HG02759 (cell line): Measurements from ENCODE around the gene HERC5.
A peak's percentile ranks its signal among the peaks of the same experiment; 100 is the strongest.
"Not testable (repeated sequence)": the region's sequence is repeated elsewhere in the genome, so short reads cannot be mapped to it uniquely, and the experiment has no call there.

Source experiments
- ATAC-seq: cut with Tn5 transposase; IDR thresholded peaks from one replicate; pipeline ENCODE4 v1.9.1; 2021; ENCODE audit warnings: mild to moderate bottlenecking, moderate library complexity; ENCODE audit not compliant: unreplicated experiment

Gene HERC5

DNA sequence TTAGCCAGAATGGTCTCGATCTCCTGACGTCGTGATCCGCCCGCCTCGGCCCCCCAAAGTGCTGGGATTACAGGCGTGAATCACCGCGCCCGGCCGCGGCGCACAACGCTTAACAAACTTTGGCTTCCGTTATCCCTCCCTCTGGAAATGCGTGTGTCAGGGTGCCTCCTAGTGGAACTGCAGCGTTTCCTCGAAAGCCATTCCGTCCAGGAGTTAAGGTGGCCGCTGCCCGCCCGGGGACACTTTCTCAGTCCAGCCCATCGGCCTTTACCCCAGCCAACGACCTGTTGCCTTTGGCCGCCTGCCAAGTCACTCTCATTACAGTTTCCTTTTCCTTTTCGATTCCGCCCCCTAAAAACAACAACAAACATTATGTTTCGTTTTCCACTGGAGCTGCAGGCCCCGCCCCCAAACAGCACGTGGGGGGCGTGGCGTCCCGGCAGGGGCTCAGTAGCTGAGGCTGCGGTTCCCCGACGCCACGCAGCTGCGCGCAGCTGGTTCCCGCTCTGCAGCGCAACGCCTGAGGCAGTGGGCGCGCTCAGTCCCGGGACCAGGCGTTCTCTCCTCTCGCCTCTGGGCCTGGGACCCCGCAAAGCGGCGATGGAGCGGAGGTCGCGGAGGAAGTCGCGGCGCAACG, at the start of gene HERC5:
HERC5 (plus strand) TSS at position 450 of the 637 bp plus-strand sequence; CDS start at position 601, 151 bp downstream.
- peak; percentile 95 for ATAC-seq

DNA sequence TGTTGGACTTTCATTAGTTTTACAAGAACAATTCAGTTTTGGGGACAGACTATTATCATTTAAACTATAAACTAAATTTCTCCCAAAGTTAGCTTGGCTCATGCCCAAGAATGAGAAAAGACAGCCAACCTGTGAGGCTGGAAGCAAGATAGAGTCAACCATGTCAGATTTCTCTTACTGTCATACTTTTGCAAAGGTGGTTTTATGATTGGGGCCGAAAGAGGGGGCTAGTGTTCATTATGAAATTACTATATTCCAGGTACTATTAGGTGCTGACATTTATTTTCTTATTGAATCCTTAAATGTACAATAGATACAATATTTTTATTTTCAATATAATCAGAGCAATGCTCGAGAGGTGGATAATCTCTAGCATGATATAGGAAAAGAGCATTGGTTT, 47.7 kb upstream of the HERC5 start:
- ATAC-seq = no peak

DNA sequence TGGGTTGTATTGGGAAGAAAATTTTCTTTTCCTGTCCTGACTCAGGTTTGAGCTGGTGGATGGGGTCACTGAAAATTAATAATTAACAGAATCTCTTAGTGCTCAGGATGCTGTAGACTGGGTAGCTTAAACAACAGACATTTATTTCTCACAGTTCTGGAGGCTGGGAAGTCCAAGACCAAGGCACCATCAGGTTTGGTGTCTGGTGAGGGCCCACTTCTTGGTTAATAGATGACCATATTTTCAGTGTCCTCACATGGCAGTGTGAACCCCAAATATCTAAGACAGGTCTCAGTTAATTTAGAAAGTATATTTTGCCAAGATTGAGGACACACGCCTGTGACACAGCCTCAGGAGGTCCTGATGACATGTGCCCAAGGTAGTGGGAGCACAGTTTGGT, 47.1 kb upstream of the HERC5 start:
- no peak for ATAC-seq

DNA sequence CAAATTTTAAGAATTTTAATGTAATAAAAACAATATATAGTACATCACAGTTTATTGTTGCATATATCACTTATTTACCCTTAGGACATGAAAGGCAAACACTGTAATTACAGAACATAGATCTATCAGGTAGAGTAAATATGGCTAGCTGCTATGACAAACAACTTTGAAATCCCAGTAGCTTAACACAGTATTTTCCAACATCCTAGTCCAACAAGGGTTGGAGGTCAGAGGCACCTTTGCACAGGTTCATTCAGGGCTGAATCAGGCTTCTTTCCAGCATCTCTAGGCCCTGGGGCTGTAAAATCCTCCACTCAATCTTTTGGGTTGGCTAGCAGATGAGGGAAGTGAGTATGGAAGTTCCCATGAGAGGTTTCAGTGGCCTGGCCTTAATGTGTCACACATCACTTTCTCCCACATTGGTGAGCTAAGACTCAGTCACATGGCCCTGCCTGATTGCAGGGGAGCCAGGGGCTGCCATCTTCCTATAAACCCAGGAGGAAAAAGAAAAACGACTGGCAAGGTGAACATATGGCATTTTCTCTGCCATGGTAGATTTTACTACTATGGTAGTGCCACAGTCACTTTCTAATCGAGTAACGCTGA, 45.3 kb upstream of the HERC5 start:
- peak; percentile 67 for ATAC-seq

DNA sequence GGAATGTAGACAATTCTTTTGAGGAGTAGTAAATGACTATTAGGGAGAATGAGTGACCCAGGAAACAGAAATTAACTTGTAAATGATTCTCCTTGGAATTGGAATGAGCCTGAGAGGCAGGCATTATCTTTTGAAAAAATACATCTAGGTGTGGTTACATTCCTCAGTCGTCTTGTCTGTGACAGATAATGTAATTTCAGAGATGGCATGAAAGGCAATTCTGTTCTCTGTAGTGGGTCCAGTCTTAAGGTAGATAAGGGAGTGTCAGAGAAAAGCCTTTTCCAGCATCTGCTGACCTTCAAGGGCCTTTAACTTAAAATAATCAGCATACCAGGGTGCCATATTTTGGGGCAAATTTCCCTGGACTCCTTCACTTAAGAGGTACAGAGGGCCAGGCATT, 43.1 kb upstream of the HERC5 start:
- ATAC-seq = no peak

DNA sequence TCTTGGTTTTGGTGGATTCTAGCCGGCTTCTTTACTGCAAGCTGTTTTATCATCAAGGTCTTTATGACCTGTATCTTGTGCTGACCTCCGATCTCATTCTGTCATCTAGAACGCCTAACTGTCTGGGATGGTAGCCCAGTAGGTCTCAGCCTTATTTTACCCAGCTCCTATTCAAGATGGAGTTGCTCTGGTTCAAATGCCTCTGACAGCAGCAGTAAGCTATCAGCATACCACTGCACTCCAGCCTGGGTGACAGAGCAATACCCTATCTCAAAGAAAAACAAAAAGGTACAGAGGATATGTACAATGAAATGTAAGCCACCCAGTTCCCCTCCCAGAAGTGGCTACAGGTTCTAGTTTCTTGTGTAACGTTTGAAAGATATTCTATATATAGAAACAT, 42.2 kb upstream of the HERC5 start:
- no peak for ATAC-seq

DNA sequence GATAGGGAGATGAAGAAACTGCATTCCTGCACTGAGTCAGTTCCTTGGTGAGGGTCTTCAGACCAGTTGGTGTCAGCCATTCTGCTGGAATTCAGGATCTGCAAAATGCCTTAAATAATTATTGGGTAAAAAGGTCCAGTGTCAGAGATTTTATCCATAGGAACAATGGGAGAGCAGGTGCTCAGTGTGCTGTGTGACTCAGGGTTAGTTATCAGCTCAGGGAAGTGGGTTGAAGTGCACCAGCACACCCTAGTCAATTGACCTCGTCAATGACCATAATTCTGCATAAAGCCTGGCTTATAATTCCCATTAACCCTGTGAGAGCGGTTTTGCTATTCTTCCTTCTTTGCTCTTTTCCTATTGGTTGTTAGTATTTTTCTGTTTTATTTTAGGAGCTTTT, 40.9 kb upstream of the HERC5 start:
- ATAC-seq = no peak

DNA sequence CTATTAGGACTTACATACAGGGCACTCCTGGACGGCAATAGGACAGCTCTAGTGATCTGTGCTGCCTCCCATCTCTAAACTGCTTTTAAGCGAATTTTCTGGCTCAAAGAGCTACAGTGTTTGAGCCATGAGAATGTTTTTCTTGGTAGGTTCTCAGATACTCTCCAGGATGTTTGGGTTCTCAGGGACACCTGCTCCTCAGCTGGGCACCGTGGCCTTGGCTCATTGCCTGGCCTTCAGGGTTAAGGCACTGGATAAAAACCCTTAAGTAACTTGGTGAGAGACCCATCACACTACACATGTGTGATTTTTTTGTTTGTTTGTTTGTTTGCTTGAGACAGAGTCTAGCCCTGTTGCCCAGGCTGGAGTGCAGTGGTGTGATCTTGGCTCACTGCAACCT, 38.5 kb upstream of the HERC5 start:
- no peak for ATAC-seq

DNA sequence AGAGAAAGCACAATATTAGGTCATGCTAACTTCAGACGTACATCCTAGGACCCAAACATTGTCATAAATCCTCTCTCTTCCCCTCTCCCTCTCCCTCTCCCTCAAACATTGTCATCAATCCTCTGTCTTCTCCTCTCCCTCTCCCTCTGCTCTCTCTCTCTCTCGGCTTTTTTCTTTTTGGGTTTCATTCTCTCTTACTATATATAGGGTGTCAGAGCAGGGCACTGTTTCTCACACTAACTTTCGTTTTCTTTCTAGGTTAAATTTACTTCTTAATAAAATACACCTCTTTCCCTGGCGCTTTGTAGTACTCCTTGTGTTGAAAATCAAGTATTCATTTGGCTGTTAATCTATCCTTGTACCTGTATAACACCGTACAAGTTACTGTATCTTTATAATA, 37.0 kb upstream of the HERC5 start:
- no peak for ATAC-seq

DNA sequence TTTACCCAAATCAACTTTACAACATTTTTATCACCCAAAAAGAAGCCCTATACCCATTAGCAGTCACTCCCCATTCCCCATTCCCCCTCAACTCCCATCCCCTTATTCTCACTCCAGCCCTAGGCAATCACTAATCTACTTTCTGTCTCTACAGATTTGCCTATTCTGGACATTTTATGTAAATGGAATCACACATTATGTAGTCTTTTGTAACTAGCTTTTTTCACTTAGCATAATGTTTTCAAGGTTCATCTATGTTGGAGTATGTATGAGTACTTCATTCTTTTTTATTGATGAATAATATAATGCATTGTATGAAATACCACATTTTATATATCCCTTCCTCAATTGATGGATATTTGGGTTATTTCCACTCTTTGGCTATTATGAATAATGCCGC, 36.1 kb upstream of the HERC5 start:
- no peak for ATAC-seq

DNA sequence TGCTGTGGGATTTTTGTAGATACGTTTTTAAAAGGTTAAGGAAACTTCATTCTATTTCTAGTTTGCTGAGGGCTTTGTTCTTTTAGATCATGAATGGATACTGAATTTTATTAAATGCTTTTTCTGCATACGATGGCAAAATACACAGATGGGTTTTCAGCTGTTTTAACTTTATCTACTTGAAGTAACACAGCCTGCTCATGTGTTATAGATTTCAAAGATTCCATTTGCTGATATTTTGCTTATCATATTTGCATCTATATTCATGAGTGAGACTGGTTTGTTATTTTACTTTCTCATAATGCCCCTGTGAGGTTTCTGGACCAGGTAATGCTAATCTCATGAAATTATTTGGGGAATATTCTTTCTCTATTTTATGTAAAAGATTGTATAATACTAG, 34.5 kb upstream of the HERC5 start:
- ATAC-seq = no peak

DNA sequence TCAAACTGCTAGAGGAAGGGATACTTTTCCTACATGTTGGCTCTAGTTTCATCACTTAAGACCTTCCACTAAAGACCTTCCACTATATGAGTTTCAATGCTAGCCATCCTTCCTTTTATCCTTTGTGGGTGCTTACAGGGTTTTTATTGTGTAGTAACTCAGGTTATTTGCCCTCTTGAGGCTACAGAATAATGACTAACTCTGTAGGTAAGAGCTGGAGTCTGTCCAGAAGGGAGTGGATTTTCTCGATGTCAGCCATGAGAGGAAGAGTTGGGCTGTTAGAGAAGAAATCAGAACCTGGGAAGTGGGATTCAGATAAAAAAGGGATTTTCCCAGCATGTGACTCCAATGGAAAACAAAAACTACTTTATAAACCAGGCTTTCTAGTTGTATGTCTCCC, 27.5 kb upstream of the HERC5 start:
- no peak for ATAC-seq

DNA sequence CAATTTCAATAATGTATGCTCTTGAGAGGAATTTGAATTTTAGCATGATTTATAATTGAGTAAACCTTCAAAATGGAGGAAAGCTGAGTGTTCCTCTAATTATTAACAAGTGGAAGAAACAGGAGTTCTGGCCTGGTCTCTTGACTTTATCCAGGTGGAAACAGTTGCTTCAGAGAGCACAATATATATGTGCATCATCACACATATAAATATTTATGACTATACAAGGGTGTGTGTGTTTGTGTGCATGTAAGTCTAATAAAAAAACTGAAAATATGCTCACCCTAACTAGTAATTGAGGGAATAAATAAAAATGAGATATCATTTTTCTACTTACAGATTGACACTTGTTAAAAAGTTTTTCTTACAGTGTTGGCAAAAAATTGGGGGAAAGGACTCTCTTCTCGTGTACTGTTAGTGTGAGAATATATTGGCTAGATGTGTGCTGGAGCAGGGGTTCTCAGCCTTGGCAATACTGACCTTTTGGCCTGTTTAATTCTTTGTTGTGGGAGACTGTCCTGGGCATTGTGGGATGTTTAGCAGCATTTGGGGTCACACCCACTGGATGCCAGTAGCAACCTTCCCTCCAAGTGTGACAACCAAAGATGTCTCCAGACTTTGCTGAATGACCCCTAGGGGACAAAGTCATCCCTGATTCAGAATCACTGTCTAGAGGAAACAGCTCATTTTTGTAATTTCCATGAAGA, 20.8 kb upstream of the HERC5 start:
- no peak for ATAC-seq

DNA sequence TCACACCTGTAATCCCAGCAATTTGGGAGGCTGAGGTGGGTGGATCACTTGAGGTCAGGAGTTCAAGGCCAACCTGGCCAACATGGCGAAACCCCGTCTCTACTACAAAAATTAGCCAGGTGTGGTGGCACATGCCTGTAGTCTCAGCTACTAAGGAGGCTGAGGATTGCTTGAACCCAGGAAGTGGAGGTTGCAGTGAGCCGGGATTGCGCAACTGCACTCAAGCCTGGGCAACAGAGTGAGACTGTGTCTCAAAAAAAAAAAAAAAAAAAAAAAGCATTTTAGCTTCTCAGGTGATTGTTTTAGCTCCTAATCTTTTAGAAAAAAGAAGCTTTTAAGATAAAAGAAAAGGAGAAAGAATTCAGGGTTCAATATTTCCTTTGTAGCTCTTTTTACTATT, 19.0 kb upstream of the HERC5 start:
- not testable (repeated sequence) for ATAC-seq

DNA sequence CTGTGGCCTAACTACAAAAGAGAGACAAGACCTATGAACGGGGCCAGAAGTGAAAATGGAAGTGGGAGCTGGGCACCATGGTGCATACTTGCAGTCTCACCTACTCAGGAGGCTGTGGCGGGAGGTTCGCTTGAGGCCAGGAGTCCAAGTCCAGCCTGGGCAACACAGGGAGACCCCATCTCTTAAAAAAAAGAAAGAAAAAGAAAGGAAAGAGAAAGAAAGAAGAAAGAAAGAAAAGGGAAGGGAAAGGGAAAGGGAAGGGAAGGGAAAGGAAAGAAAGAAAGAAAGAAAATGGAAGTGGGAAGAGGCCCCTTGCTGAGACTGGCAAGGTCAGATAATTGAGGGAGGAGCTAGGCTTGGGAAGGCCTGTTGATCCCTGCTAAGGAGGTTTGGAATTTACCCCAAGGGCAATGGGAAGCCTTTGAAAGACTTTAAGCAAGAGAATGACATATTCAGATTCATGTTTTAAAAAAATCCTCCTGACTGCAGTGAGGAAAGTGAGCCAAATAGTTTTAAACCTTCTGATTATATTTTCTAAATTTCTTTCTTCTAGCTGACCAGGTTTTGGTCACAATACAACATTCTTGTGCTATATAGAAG, 17.7 kb upstream of the HERC5 start:
- ATAC-seq = no peak

DNA sequence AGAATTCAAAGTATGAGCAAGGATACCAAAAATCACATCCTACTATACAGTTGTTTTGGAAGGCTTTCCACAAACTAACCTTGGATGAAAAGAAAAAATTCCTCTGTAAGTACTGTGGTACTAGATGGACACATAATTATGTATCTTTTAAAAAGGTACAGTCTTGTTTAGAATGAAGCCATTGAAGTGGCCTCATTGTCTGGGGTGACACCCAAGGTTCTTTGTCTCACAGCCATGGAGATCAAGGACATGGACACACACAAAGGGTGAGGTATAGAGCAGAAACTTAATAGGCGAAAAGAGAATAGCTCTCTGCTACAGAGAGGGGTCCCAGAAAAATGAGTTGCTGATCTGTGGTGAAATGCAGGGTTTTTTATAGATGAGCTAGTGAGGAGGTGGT, 16.8 kb upstream of the HERC5 start:
- no peak for ATAC-seq

DNA sequence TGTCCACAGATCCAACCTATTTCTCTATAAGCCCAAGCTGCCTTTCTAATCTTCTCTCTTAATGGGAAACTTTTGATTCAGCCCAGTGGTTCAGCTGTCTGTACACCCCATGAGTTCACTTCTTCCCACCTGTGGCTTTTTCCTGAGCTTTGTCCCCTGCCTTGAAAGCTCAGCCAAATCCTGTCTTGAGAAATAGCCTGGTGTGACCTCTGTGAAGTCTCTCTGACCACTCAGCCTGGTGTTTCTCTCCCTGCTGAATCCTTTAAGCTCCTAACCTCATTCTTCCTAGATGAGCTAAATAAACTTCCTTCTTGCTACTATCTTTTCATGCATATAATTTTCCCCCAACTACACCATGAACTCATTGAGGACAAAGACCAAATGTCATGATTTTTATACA, 15.2 kb upstream of the HERC5 start:
- no peak for ATAC-seq

DNA sequence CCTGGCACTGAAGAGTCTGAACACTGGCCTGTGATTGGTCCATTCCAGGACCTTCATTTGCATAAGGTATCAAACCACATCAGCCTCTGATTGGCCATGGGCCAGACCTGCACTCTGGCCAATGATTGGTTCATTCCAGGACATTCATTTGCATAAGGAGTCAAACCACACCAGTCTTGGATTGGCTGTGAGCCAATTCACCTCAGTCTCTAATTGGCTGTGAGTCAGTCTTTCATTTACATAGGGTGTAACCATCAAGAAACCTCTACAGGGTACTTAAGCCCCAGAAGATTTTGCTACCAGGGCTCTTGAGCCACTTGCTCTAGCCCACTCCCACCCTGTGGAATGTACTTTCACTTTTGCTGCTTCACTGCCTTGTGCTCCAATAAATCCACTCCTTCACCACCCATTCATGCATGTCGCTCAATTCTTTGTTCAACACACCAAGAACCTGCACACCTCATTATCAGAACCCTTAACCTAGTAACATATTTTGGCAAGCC, 14.2 kb upstream of the HERC5 start:
- no peak for ATAC-seq

DNA sequence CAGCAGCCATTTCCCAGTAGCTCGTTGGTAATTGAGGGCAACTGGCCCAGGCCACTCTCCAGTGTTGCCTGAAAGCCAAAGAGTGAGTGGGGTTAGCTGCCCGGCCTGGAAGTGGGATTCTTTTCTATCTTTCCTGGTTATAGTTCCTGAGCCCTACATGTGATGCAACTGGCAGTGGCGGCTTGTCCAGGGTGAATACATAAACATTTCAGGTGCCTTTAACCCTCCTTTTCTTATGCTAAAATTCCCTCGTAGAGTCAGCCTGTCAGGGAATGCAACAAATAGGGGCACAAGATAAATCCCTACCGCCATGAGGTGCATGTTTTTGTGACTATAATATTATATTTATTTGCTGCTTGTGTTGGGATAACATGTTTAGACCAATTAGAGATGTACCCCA, 13.4 kb upstream of the HERC5 start:
- no peak for ATAC-seq

DNA sequence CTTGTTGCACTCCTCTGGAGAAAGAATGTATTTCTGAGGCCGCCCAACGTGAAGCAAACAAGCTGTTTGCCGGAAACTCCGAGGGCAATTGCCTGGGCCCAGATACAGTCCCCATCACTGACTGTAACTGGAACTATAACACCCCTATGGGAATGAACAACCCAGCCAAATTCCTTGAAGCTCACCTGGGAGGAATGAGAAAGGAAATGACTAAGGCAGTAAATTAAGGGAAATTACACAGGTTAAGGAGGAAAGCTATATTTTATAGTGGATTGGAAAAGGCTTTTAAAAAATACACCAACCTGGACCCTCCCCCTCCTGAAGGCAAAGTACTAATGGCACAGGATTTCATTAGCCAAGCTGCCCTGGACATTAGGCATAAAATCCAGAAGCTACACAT, 11.7 kb upstream of the HERC5 start:
- ATAC-seq = no peak

DNA sequence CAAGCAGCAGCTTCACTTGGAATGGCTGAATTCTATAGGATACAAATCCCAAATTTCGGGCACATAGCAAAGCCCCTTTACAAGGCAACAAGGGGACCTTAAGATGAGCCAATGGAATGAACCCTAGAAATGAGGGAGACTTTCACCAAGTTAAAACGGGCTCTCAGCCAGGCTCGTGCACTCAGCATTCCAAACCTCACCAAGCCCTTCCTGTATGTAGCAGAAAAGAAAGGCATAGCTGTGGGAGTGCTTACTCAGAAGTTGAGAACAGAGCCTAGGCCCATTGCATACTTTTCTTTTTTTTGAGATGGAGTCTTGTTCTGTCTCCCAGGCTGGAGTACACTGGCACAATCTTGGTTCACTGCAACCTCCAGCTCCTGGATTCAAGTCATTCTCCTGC, 10.8 kb upstream of the HERC5 start:
- no peak for ATAC-seq
